Astrocyte (in vitro differentiated cells and primary cell): Measurements from ENCODE around the gene CBFB. TPM values are rescaled to one million over a fixed set of nuclear protein-coding genes. Genes with fewer than 3 reads are reported as not detected.
A peak's percentile ranks its signal among the peaks of the same experiment; 100 is the strongest.

Source experiments
- DNase-seq: peaks from one replicate; pipeline ENCODE4 v3.0.0-alpha.2; 2010; ENCODE audit warnings: low read depth
- FAIRE-seq: peaks from 2 replicates; lab custom pipeline; 2011; peaks lifted over from hg19 to GRCh38; lab: Jason Lieb, UNC
- H2AFZ ChIP-seq: 2 replicates; pipeline ENCODE4 v1.6.0; 2012; ENCODE audit warnings: low read depth, low read length, inconsistent platforms
- H3K27ac ChIP-seq: 2 replicates; pipeline ENCODE4 v1.5.1; 2011; ENCODE audit warnings: low read depth, low read length, inconsistent platforms
- H3K27me3 ChIP-seq: 2 replicates; pipeline ENCODE4 v1.6.0; 2011; ENCODE audit warnings: low read length, inconsistent platforms; ENCODE audit not compliant: insufficient read depth
- H3K36me3 ChIP-seq: 2 replicates; pipeline ENCODE4 v1.5.1; 2011; ENCODE audit warnings: low read length, inconsistent platforms; ENCODE audit not compliant: insufficient read depth
- H3K4me1 ChIP-seq: 2 replicates; pipeline ENCODE4 v1.5.1; 2011; ENCODE audit warnings: low read length, inconsistent platforms; ENCODE audit not compliant: insufficient read depth
- H3K4me2 ChIP-seq: 2 replicates; pipeline ENCODE4 v1.6.0; 2012; ENCODE audit warnings: low read length, inconsistent platforms
- H3K4me3 ChIP-seq: 2 replicates; pipeline ENCODE4 v1.5.1; 2011; ENCODE audit warnings: low read depth, mild to moderate bottlenecking, low read length, inconsistent platforms; ENCODE audit not compliant: insufficient read depth
- H3K79me2 ChIP-seq: 2 replicates; pipeline ENCODE4 v1.6.0; 2012; ENCODE audit warnings: mild to moderate bottlenecking, low read length, inconsistent platforms; ENCODE audit not compliant: insufficient read depth
- H3K9ac ChIP-seq: 2 replicates; pipeline ENCODE4 v1.6.0; 2012; ENCODE audit warnings: mild to moderate bottlenecking, low read length, inconsistent platforms
- H3K9me3 ChIP-seq: 2 replicates; pipeline ENCODE4 v1.5.1; 2012; ENCODE audit warnings: low read depth, mild to moderate bottlenecking, low read length, inconsistent platforms; ENCODE audit not compliant: insufficient read depth
- H4K20me1 ChIP-seq: 2 replicates; pipeline ENCODE4 v1.6.0; 2012; ENCODE audit warnings: low read length, inconsistent platforms; ENCODE audit not compliant: insufficient read depth
- H3K27ac Mint-ChIP-seq: one replicate; pipeline ENCODE4 v1.8.0; 2021; ENCODE audit warnings: mild to moderate bottlenecking, mixed read lengths; ENCODE audit not compliant: unreplicated experiment
- H3K27me3 Mint-ChIP-seq: one replicate; pipeline ENCODE4 v1.8.0; 2021; ENCODE audit warnings: low read depth, mixed read lengths; ENCODE audit not compliant: unreplicated experiment
- H3K36me3 Mint-ChIP-seq: one replicate; pipeline ENCODE4 v1.8.0; 2021; ENCODE audit warnings: low read depth, mixed read lengths; ENCODE audit not compliant: unreplicated experiment
- H3K4me1 Mint-ChIP-seq: one replicate; pipeline ENCODE4 v1.8.0; 2021; ENCODE audit warnings: low read depth, mixed read lengths; ENCODE audit not compliant: unreplicated experiment
- H3K4me3 Mint-ChIP-seq: one replicate; pipeline ENCODE4 v1.8.0; 2021; ENCODE audit warnings: mild to moderate bottlenecking, moderate library complexity, mixed read lengths; ENCODE audit not compliant: unreplicated experiment
- H3K9me3 Mint-ChIP-seq: one replicate; pipeline ENCODE4 v1.8.0; 2021; ENCODE audit warnings: mild to moderate bottlenecking, mixed read lengths; ENCODE audit not compliant: unreplicated experiment
- EZH2 ChIP-seq: IDR thresholded peaks from 2 replicates; pipeline ENCODE4 v1.6.1; 2012; ENCODE audit warnings: mild to moderate bottlenecking, low read length, inconsistent platforms; ENCODE audit not compliant: insufficient read depth
- total RNA-seq: library from RNA; stranded (reverse); gene quantifications from 2 replicates; pipeline ENCODE4 v1.2.1, GENCODE V29; 2021
- TF ChIP-seq, protein P1 (sequence below): IDR thresholded peaks from 2 replicates; pipeline ENCODE4 v1.5.1; 2011; ENCODE audit warnings: low read depth, mild to moderate bottlenecking, inconsistent platforms, low read length, moderate library complexity; ENCODE audit not compliant: insufficient read depth

Gene CBFB
- total RNA-seq, 1 donor from 2014 or later, result 104 TPM

DNA sequence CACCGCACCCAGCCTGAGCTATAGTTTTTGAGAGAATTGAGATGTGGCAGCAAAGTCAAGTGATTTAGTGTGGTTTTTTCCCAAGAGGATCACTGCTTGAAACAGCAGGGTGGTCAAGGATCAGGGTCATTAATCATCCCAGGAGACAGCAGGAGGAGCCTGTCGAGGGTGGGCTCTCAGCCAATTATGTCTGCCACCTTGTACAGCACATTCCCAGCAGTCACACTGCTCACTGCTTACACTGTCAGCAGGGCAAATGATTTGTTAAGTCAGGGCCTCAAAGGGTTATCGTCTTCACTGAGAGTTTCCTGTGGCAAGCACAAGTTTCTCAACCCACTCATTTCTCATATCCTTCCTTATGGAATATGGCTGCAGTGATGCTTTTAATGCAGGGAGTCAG is 108.7 kb downstream of the CBFB start:
- Mint-ChIP-seq H3K27me3 (no peaks in the 10 kb centered on the region), H3K4me1 (no peaks in the 10 kb centered on the region), H3K4me3 (no peak overlapping the region), H3K36me3 (peaks cover 32% of the 10 kb centered on the region), H3K27ac (no peak overlapping the region), H3K9me3 (peaks cover 4% of the 10 kb centered on the region)
- DNase-seq (peak; percentile 30), FAIRE-seq (no peak)
- Histone ChIP-seq H3K36me3 (peaks cover 40% of the 10 kb centered on the region), H3K27me3 (no peaks in the 10 kb centered on the region), H3K9ac (no peak overlapping the region), H3K9me3 (no peaks in the 10 kb centered on the region), H3K4me2 (no peak overlapping the region), H3K4me3 (no peak overlapping the region), H3K27ac (no peak overlapping the region), H2AFZ (no peak overlapping the region), H3K79me2 (no peaks in the 10 kb centered on the region), H3K4me1 (no peaks in the 10 kb centered on the region), H4K20me1 (no peaks in the 10 kb centered on the region)
- TF ChIP-seq, protein P1, sequence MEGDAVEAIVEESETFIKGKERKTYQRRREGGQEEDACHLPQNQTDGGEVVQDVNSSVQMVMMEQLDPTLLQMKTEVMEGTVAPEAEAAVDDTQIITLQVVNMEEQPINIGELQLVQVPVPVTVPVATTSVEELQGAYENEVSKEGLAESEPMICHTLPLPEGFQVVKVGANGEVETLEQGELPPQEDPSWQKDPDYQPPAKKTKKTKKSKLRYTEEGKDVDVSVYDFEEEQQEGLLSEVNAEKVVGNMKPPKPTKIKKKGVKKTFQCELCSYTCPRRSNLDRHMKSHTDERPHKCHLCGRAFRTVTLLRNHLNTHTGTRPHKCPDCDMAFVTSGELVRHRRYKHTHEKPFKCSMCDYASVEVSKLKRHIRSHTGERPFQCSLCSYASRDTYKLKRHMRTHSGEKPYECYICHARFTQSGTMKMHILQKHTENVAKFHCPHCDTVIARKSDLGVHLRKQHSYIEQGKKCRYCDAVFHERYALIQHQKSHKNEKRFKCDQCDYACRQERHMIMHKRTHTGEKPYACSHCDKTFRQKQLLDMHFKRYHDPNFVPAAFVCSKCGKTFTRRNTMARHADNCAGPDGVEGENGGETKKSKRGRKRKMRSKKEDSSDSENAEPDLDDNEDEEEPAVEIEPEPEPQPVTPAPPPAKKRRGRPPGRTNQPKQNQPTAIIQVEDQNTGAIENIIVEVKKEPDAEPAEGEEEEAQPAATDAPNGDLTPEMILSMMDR, result no peak
- no peak for TF ChIP-seq EZH2

GRCh38 chr16:67141391-67141790 is 112.4 kb downstream of the CBFB start:
- DNase-seq (no peak), FAIRE-seq (no peak)
- Mint-ChIP-seq H3K4me3 (no peak overlapping the region), H3K9me3 (peaks cover 4% of the 10 kb centered on the region), H3K4me1 (no peaks in the 10 kb centered on the region), H3K27ac (no peak overlapping the region), H3K27me3 (no peaks in the 10 kb centered on the region), H3K36me3 (peaks cover 39% of the 10 kb centered on the region)
- no peaks in the 10 kb centered on the region for H3K4me1 ChIP-seq
- no peaks in the 10 kb centered on the region for H3K27me3 ChIP-seq
- H3K36me3 ChIP-seq, result peaks cover 50% of the 10 kb centered on the region
- TF ChIP-seq, protein P1, result no peak
- no peak for TF ChIP-seq EZH2
- H2AFZ ChIP-seq, result no peak overlapping the region
- H3K27ac ChIP-seq, result no peak overlapping the region
- no peak overlapping the region for H3K4me2 ChIP-seq
- no peak overlapping the region for H3K4me3 ChIP-seq
- H3K9ac ChIP-seq, result no peak overlapping the region
- peaks cover 3% of the 10 kb centered on the region for H4K20me1 ChIP-seq
- H3K9me3 ChIP-seq, result no peaks in the 10 kb centered on the region
- H3K79me2 ChIP-seq, result no peaks in the 10 kb centered on the region

DNA sequence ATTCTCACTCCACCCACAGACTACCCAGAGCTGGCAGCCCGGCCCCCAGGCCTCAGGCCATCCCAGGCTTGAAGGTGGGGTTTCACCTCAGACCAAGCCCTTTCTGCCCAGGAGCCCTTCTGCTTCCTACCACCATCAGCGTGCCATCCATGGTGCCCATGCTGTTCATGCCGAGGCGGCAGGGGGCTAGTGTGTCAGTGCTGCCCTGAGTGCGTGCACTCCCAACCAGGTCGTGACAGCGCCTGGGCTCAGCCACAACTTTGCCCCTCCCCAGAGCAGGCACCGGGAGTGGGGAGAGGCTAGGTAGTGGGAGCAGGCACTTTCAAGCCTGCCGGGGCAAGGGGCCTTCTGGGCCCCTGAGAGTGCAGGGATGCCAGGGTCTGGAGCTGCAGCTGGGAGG is 113.4 kb downstream of the CBFB start:
- H3K4me2 ChIP-seq, result no peak overlapping the region
- FAIRE-seq (no peak), DNase-seq (no peak)
- peaks cover 9% of the 10 kb centered on the region for H4K20me1 ChIP-seq
- H3K4me1 ChIP-seq, result no peaks in the 10 kb centered on the region
- H3K36me3 ChIP-seq, result peaks cover 53% of the 10 kb centered on the region
- no peak overlapping the region for H3K27ac ChIP-seq
- H3K9me3 ChIP-seq, result no peaks in the 10 kb centered on the region
- Mint-ChIP-seq H3K9me3 (peaks cover 4% of the 10 kb centered on the region), H3K4me3 (no peak overlapping the region), H3K27me3 (no peaks in the 10 kb centered on the region), H3K36me3 (peaks cover 40% of the 10 kb centered on the region), H3K27ac (no peak overlapping the region), H3K4me1 (no peaks in the 10 kb centered on the region)
- no peak for TF ChIP-seq EZH2
- TF ChIP-seq, protein P1, result no peak
- no peak overlapping the region for H3K4me3 ChIP-seq
- no peaks in the 10 kb centered on the region for H3K27me3 ChIP-seq
- no peaks in the 10 kb centered on the region for H3K79me2 ChIP-seq
- no peak overlapping the region for H2AFZ ChIP-seq
- no peak overlapping the region for H3K9ac ChIP-seq
